Muscle layer of colon (tissue), 2 donors: Measurements from ENCODE around the gene CLEC1B.

ENCODE experiments used
- H3K27ac ChIP-seq: one replicate; pipeline ENCODE4 v1.7.0; 2013; ENCODE audit warnings: low read depth, mild to moderate bottlenecking, low read length, moderate library complexity
- H3K27me3 ChIP-seq, 2 donors: one replicate each; pipeline ENCODE4 v1.7.0; 2013; ENCODE audit warnings: low read length in 2 of 2, mild to moderate bottlenecking in 2 of 2; ENCODE audit not compliant: insufficient read depth in 2 of 2, control insufficient read depth in 1 of 2
- H3K36me3 ChIP-seq: one replicate; pipeline ENCODE4 v1.7.0; 2013; ENCODE audit warnings: mild to moderate bottlenecking, low read length; ENCODE audit not compliant: insufficient read depth
- H3K4me1 ChIP-seq: one replicate; pipeline ENCODE4 v1.7.0; 2013; ENCODE audit warnings: mild to moderate bottlenecking, low read length; ENCODE audit not compliant: insufficient read depth
- H3K4me3 ChIP-seq, 2 donors: one replicate each; pipeline ENCODE4 v1.7.0; 2013; ENCODE audit warnings: low read length in 2 of 2, low read depth in 1 of 2, mild to moderate bottlenecking in 1 of 2, moderate library complexity in 1 of 2
- H3K9ac ChIP-seq: one replicate; pipeline ENCODE4 v1.7.0; 2013; ENCODE audit warnings: low read length
- H3K9me3 ChIP-seq: one replicate; pipeline ENCODE4 v1.7.0; 2013; ENCODE audit warnings: mild to moderate bottlenecking, low read length
- donor health status: abdominal sarcoma.
- donor health status: Adenocarcinoma of cecum.

The CLEC1B gene

GRCh38 chr12:9944391-9944790 is 54.5 kb downstream of the CLEC1B start:
- H3K36me3 ChIP-seq = no peaks in the 10 kb centered on the region
- no peak overlapping the region for H3K27ac ChIP-seq
- H3K9me3 ChIP-seq = no peaks in the 10 kb centered on the region
- H3K27me3 ChIP-seq = no peaks in the 10 kb centered on the region
- no peak overlapping the region for H3K4me3 ChIP-seq
- no peak overlapping the region for H3K9ac ChIP-seq
- no peaks in the 10 kb centered on the region for H3K4me1 ChIP-seq

GRCh38 chr12:9943240-9943639 is 55.7 kb downstream of the CLEC1B start:
- no peak overlapping the region for H3K27ac ChIP-seq

More at GRCh38 chr12:9943240-9943639, 55.7 kb downstream of the CLEC1B start:
- Histone ChIP-seq H3K4me3 (no peak overlapping the region), H3K9me3 (no peaks in the 10 kb centered on the region), H3K27me3 (no peaks in the 10 kb centered on the region), H3K9ac (no peak overlapping the region), H3K4me1 (no peaks in the 10 kb centered on the region), H3K36me3 (no peaks in the 10 kb centered on the region)
